MCF 10A (cell line): ENCODE data around the gene HCFC1. TPM values are rescaled to one million over a fixed set of nuclear protein-coding genes. Genes with fewer than 3 reads are reported as not detected.

Experiments
- BruUV-seq: library from RNA; stranded (reverse); fragments of 400-500 nt; replicated peaks from 2 replicates; lab custom pipeline; 2021; lab: Mats Ljungman, UMichigan
- CTCF ChIA-PET: fragments of 300-600 bp; sonication (Branson Sonifier 250); formaldehyde crosslinking; extraction: SDS; loops from one replicate; lab custom pipeline; 2021; ENCODE audit warnings: antibody characterized with exemption, inconsistent platforms; lab: Yijun Ruan, JAX
- POLR2A ChIA-PET: fragments of 300-600, 350-650 bp; sonication (Branson Sonifier 250); formaldehyde crosslinking; extraction: SDS; loops from one replicate; lab custom pipeline; 2020; ENCODE audit warnings: antibody characterized with exemption, inconsistent platforms; lab: Yijun Ruan, JAX
- DNase-seq: peaks from one replicate; pipeline ENCODE4 v3.0.0-alpha.2; 2018; ENCODE audit not compliant: unreplicated experiment
- H3K27ac Mint-ChIP-seq: one replicate; pipeline ENCODE4 v1.8.0; 2022; ENCODE audit warnings: mild to moderate bottlenecking, low read depth, mixed read lengths; ENCODE audit not compliant: unreplicated experiment
- H3K27me3 Mint-ChIP-seq: one replicate; pipeline ENCODE4 v1.8.0; 2022; ENCODE audit warnings: mixed read lengths; ENCODE audit not compliant: insufficient read depth, unreplicated experiment
- H3K36me3 Mint-ChIP-seq: one replicate; pipeline ENCODE4 v1.8.0; 2022; ENCODE audit warnings: mild to moderate bottlenecking, moderate library complexity, mixed read lengths; ENCODE audit not compliant: insufficient read depth, unreplicated experiment
- H3K4me1 Mint-ChIP-seq: one replicate; pipeline ENCODE4 v1.8.0; 2022; ENCODE audit warnings: mixed read lengths; ENCODE audit not compliant: insufficient read depth, unreplicated experiment
- H3K4me3 Mint-ChIP-seq: one replicate; pipeline ENCODE4 v1.8.0; 2022; ENCODE audit warnings: mild to moderate bottlenecking, moderate library complexity, mixed read lengths; ENCODE audit not compliant: unreplicated experiment
- H3K9me3 Mint-ChIP-seq: one replicate; pipeline ENCODE4 v1.8.0; 2022; ENCODE audit warnings: mixed read lengths; ENCODE audit not compliant: unreplicated experiment
- CTCF ChIP-seq: fragments of 200-600 bp; IDR thresholded peaks from one replicate; pipeline ENCODE4 v1.8.0; 2022; ENCODE audit warnings: antibody characterized with exemption, mild to moderate bottlenecking; ENCODE audit not compliant: unreplicated experiment
- intact Hi-C: fragments of 100-400 bp; cut with micrococcal nuclease; formaldehyde crosslinking; loops from 2 replicates; pipeline ENCODE4 v1.14.1; 2022
- total RNA-seq: library from RNA; stranded (reverse); gene quantifications from 2 replicates; pipeline ENCODE4 v1.2.3, GENCODE V29; 2022

The HCFC1 gene
- total RNA-seq, 1 experiment from 2014 or later: 44.5 TPM

- TF ChIP-seq CTCF: no peak
- intact Hi-C loops: no loop called here
- CTCF ChIA-PET: interaction anchor here (0.6 to 5.6 kb wide), 12 partner anchors 12 to 996 kb away, joined by 3 to 51 read pairs (median 4); partner anchors contain the start of genes ARHGAP4 and PLXNB3
Observed at GRCh38 chrX:153948002-153948466, 23.6 kb downstream of the HCFC1 start.

GRCh38 chrX:153947009-153947769 is 24.4 kb downstream of the HCFC1 start:
- Mint-ChIP-seq H3K27me3 (no peaks in the 10 kb centered on the region), H3K36me3 (peaks cover 47% of the 10 kb centered on the region), H3K27ac (no peak overlapping the region), H3K9me3 (no peaks in the 10 kb centered on the region), H3K4me1 (no peaks in the 10 kb centered on the region), H3K4me3 (no peak overlapping the region)
- intact Hi-C loops: loop anchor here (1.0 to 2.0 kb wide), 3 partner anchors 46 to 988 kb away; partner anchors contain the start of gene PLXNB3
- ChIA-PET CTCF (interaction anchor here (0.6 to 5.6 kb wide), 26 partner anchors 9 to 582 kb away, joined by 3 to 51 read pairs (median 4); partner anchors contain the start of genes ARHGAP4, NAA10 and PLXNB3), POLR2A (interaction anchor here (0.6 to 1.6 kb wide), 6 partner anchors 10 to 228 kb away, joined by 3 to 8 read pairs (median 4); partner anchors contain the start of gene PLXNB3)
- TF ChIP-seq CTCF: peak; percentile 92
- BruUV-seq: no TSS peak
- peak; percentile 84 for DNase-seq

More at GRCh38 chrX:153948002-153948466, 23.6 kb downstream of the HCFC1 start:
- Mint-ChIP-seq H3K27me3 (no peaks in the 10 kb centered on the region), H3K9me3 (no peaks in the 10 kb centered on the region), H3K27ac (no peak overlapping the region), H3K4me1 (no peaks in the 10 kb centered on the region), H3K36me3 (peaks cover 52% of the 10 kb centered on the region), H3K4me3 (no peak overlapping the region)
- DNase-seq: no peak
- POLR2A ChIA-PET: interaction anchor here (1.4 to 1.6 kb wide), 2 partner anchors 20 to 154 kb away, joined by 4 to 8 read pairs; partner anchors contain the start of genes IDH3G and SSR4
- no TSS peak for BruUV-seq

GRCh38 chrX:153945956-153946943 is 25.4 kb downstream of the HCFC1 start:
- Mint-ChIP-seq H3K4me1 (no peaks in the 10 kb centered on the region), H3K9me3 (no peaks in the 10 kb centered on the region), H3K4me3 (no peak overlapping the region), H3K27ac (no peak overlapping the region), H3K27me3 (no peaks in the 10 kb centered on the region), H3K36me3 (peaks cover 40% of the 10 kb centered on the region)
- DNase-seq: no peak
- intact Hi-C loops: loop anchor here (2.0 kb wide), 1 partner anchor 181 kb away; the partner anchor contains the start of gene PLXNB3
- no TSS peak for BruUV-seq
- no peak for TF ChIP-seq CTCF
- POLR2A ChIA-PET: interaction anchor here (0.7 to 1.5 kb wide), 4 partner anchors 9 to 182 kb away, joined by 3 to 4 read pairs (median 3); partner anchors contain the start of gene PLXNB3
- CTCF ChIA-PET: interaction anchor here (0.6 to 5.6 kb wide), 24 partner anchors 8 to 987 kb away, joined by 3 to 51 read pairs (median 4); partner anchors contain the start of genes ARHGAP4, NAA10 and PLXNB3
